Superior temporal gyrus (tissue), 1 donor: ENCODE data around the gene VSIG10L.

ENCODE experiments used
- DNase-seq: peaks from one replicate; pipeline ENCODE4 v3.0.0-alpha.2; 2016; ENCODE audit errors: extremely low spot score

VSIG10L gene

DNA sequence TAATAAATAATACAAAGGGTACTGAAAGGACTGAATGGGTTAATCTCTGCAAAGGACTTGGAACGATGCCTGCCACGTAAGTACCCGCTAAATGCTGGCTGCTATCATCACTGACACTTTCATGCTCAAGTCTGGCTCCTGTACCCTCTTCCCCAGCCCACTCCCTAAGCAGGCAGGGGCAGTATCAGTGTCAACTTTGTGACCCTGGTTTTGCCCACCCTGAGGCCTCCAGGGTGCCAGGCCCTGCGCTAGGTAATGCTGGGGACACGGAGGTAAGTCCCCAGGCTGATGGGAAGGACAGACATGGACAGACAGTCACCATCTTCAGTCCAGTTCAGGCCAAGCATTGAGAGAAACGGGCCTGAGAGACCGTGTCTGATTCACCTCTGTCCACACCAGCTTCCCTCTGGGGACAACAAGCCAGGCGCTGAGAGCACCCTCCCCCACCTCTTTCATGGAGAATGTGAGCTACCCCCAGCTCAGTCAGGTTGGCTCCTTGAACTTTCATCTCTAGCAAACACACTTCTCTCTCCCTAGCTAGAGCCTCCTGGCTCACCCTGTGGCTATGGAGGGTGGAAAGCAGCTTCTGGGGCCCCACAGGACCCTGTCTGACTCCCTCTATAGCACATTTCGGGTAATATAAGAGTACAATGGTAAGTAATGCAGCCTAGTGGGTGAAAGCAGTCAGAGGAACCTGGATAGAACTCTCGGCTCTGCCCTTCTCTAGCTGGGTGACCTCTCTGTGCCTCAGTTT, 23.4 kb upstream of the VSIG10L start:
- DNase-seq: peak; percentile 55

DNA sequence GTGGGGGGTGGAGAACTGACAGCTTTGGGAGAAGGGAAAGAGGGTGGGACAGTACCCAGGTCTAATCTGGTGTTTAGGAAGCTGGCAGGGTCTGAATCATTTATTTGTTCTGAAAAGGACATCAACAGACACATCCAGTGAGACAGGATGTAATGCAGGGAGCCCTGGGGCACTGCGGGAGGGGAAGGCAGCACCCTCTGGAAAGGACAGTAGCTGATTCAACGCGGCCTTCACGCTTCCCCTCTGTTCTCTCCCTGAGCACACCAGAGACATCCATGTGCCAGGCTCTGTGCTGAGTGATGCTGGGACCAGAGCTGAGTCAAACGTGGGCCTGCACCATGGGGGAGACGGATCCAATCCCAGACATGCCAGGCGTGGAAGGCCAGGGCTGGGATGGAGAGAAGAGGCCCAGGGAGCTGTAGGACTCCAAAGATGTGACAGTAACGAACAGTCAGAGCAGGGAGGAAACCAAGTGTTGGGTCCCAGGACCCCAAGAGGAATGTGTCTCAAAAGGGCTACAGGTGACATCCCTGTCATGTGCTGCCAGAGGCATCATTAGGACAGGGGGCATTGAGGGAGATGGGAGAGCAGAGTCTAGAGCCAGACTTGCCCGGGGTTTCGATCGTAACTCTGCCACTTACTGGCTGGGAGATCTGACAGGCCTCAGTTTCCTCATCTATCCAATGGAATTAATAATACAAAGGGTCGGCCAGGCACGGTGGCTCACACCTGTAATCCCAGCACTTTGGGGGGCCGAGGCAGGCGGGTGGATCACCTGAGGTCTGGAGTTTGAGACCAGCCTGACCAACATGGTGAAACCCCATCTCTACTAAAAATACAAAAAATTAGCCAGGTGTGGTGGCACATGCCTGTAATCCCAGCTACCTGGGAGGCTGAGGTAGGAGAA, 22.5 kb upstream of the VSIG10L start:
- DNase-seq: peak; percentile 22

DNA sequence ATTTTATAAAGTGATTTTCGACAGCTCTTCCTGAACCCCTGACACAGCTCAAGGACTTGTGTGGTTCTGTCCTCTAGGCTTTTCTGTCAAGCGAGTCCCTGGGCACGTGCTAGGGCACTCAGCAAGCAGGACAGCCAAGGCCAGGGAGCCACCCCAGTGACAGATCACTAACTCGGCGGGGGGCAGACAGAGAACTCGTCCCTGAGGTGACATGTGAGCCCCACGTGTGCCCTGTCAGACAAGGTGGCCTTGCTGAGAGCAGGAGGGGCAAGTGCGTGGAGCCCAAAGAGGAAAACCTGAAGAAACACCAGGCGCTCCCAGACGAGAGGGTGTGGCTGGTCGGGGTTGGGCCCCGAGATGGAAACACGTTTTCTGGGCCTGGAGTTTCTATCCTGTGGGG, 19.3 kb upstream of the VSIG10L start:
- DNase-seq: no peak

DNA sequence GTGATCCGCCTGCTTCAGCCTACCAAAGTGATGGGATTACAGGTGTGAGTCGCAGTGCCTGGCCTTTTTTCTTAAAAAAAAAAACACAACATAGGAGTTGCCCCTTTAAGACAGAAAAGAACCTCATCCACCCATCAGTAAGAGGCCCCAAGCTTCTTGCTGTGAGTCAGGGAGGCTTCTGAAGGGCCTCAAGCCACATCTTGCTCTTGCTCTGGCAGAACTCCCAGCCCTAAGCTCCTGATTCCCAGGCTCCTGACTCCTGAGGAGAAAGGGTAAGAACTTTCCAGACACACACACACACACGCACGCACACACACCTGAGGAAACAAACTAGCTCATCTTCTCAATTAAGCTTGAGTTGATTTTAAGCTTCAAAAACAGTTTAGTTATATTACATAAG, 17.4 kb upstream of the VSIG10L start:
- no peak for DNase-seq

DNA sequence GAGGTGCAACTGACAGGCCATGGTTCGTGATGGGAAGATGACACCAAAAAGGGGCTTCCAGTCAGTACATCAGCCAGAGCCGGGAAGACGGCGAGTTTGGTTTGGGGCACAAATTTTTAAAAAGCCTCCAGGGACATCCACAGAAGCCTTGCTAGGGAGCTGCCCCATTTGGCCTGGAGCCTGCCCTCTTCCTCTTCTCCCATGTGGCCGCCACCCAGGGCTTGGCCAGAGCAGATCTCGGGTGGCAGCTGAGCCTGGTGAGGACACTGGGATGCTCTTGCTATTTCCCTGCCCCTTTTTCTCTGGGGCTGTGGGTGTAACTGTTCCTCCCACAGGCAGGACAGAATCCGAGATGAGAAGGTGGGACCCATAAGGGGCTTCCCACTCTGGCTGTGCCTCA, 16.0 kb upstream of the VSIG10L start:
- no peak for DNase-seq

DNA sequence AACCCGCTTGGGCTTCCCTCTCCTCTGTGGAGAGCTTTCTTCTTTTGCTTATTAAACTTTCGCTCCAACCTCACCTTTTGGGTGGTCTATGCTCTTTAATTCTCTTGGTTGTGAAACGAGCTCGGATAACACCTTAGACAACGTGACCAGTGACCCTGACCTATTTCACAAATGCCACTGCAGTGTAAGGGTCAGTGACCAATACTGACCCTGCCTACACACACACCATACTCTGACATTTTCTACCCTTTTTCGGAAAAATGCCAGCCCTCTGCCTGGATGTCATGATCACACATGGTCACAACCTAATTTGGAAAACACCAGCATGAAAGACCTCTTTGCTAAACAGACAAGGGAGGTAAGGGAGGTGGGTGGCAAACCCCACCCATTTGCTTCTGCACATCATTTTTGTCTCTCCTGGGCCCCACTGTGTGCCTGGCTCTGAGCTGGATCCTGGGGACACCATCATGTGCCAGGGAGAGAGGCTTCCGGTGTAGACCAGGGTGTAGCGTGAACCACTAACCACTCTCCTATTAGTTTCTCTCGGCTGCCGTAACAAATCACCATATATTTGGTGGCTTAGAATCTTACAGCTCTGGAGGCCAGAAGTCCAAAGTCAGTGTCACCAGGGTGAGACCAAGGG, 14.3 kb upstream of the VSIG10L start:
- DNase-seq: no peak

DNA sequence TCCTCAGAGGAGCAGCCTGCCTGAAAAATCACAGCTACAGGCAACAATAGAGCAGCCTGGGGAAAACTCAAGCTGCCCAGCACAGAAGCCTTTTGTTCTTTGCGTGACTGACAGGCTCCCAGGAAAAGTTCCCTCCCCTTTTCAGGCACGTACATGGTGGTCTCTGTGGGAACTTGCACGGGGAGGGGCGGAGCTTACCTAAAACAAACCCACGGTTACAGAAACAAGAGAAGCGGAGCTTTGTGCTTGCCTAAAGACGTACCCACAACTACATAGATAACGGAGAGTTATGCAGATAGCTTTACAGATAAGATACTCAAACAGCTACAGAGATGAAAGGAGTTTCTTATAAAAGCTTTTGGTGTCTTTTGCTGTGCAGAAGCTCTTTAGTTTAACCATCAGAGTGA, 12.8 kb upstream of the VSIG10L start:
- DNase-seq: peak; percentile 82

DNA sequence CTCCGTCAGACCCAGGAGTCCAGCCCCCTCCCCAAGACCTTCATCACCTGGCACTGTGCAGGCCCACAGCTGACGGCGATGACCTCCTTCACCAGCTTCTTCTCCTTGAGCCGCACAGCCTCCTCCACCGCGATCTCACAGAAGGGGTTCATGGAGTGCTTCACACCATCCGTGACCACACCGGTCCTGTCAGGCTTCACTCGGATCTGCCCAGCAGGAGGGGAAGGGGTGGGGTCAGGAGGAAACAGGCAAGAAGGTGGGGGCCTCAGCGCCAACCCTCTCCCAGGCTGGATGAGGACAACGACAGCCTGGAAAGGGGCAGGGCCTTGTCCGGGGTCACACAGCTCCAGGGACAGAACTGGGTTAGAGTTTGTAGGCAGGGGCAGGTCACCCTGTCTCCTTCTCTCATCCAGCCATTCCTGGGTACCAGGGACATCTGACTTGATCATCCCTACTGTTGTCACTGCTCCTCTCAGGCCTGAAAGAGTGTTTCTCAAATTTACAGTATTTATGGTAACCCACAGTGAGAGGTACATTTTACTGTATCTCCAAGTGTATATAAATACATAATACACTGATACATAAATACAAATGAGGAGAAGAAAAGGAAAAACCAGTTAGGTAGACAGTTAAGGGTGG, 12.3 kb upstream of the VSIG10L start:
- DNase-seq: no peak

DNA sequence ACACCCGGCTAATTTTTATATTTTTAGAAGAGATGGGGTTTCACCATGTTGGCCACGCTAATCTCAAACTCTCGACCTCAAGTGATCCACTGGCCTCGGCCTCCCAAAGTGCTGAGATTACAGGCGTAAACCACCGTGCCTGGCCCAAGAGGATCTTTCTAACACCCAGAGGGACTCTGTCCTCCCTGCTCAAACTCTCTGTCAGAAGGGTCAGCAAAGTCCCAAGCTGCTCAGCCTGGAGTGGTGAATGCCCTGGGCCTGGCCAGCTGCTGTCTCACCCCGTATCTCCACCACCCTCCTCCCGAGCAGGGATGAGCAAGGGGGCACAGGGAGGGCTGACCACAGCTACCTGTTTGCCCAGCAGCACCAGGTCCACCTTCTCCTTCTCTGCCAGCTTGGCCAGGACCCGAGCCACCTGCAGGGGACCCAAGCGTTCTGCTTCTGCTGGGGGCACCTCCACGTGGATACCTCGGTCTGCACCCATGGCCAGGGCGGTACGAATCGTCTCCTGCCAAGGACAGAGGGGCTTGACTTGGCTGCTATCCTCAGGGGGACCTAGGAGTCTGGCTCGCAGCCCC, 10.9 kb upstream of the VSIG10L start:
- DNase-seq: no peak

DNA sequence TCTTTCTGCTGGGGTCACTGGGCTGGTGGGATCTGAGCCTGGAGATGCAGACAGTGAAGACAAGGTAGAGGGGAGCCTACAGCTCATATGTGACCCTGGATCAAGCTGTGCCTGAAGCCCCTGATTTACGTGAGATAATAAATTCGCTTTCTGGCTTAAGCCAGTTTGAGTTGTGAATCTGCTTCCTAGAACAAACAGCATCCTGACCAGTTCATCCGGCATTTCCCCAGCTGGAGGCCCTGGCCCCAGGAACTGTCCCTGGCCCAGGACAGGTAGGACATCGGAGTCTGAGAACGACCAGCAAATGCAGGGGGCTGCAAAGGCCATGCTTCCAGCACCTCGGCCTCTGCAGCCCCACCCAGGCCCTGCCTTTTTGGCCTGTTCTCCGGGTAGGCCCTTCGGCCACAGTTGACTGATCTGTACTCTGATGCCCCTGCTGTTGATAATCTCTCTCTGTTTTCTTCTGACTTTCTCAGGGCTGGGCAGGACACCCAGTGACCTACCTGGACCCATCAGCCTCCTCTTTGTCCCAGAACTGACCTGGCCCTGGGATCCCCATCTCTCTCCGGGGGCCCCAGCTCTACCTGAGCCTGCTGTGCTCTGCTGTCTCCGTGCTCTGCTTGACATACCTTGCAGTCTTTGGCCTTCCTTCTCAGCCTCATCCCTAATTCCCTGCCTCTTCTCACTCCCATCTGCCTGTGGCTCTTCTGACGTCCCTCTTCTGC, 9.5 kb upstream of the VSIG10L start:
- no peak for DNase-seq

DNA sequence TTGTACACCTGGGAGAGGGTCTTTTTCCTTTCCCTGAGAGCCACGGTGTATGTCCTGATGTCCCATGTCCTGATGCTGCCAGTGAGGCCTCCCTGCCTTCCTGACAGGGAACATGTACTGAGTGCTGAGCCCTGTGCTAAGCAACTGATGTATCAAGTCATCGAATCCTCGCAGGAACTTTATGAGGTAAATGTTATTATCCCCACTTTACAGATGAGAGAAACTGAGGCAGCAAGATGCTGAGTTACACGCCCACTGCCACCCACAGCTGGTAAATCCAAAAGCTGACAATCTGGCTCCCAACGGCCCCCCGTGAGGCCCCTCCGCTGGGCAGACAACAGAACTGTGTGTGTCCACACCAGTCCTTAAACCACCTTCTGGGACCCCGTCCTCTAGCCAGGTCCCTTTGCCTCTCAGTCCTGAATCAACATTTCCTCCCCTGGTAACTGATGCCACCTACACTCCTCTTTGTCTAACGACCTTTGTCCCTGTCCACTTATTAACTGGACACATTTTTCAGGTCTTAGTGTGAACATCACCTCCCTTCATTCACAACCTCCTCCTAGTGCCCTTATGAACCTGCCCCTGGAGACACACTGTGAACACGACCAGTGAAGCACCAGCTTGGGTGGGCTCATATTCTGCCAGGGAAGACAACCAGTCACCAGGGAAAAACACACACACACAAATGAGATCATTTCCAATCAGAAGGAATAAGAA, 5.4 kb upstream of the VSIG10L start:
- no peak for DNase-seq

DNA sequence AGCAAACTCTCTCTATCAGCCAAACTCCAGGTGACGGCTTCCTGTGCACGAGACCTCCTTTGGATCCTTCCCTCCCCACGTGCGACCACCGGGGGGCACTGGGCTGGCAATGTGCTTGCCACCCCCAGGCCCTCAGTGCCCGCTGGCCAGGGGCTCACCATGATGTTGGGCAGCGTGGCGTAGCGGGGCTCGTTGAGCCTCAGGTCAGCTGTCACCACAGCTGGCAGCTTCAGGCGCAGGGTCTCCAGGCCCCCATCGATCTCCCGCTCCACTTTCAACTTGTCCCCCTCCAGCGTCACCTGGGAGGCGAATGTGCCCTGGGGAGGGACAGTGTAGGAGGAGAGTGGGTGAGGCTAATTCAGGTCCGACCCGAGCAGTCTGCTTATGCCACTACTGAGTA, 4.8 kb upstream of the VSIG10L start:
- no peak for DNase-seq

DNA sequence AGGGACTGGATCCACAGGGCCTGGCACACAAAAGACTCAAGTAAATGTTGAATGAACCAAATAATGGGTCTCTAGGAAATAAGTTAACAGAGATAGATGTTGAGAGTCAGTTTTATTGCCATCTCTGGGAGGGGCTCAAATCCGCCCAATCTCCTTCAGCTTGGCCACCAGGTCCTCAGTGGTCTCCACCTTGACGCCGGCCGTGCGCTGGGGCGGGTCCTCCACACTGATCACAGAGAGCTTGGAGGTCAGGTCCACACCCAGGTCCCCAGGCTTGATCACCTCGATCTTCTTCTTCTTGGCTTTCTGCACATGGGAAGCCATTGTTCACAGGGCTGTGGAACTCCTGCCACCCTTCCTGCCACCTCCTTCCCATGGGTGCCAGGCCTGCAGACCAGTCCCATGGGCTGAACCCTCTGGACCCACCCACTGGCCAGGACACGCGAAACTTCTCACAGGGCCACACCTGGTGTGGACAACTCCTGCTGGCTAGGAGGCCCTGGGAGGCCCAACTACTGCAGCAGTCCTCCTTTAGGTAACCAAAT, 3.2 kb upstream of the VSIG10L start:
- no peak for DNase-seq

DNA sequence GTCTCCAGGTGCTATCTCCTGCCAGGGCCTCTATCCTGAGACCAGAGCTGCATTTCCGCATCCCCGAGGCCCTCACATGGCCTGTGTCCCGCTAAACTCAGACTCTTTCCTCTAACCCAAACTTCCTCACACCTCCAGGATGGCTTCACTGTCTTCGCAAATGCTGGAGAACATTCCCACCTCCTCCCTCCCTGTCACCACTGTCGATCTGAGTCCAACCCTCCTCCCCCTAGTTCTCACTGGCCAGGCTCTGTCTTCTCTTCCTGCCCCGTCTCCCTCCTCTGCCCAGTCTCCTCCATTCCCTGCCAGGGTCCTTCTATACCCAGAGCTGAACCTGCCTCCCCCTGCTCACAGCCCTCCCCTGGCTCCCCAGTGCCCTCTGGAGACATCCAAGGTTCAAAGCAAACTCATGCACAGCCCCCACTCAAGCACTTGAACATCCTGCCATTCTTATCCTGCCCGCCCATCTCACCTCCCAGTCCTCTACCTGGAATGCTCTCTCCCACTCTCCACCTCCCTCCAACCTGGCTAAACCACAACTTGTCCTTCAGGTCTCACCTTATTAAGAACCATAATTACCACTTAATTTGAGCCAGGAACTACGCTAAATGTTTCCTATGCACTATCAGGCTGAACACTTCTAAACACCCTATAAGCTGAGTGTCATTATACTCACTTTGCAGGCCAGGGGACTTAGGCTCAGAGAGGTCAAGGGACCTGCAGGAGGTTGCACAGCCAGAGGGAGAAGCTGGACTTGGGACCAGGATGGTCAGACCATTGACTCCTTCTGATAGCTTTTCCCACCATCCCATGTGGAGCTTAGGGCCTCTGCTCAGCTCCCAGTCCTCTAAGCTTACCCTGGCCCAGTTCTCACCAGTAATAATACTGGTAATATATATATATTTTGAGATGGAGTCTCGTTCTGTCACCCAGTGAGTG, 961 bp upstream of the VSIG10L start:
- DNase-seq: no peak

DNA sequence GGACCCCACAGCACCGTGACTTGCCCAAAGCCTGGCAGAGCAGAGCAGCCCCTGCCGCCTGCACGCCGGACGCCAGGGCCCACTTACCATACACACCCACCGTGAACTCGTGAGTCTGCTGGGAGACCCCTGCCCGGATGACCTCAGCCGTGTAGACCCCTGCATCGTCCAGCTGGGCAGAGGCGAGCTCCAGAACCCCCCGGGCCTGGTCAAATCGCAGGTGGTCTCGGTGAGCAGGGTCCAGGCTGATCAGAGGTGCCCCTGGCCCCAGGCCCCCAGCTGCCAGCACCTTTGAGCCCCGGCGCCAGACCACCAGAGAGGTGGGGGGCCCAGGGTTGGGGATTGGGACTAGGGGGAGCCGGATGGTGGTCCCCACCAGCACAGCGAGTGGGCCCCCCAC, 873 bp downstream of the VSIG10L start:
- DNase-seq: no peak

DNA sequence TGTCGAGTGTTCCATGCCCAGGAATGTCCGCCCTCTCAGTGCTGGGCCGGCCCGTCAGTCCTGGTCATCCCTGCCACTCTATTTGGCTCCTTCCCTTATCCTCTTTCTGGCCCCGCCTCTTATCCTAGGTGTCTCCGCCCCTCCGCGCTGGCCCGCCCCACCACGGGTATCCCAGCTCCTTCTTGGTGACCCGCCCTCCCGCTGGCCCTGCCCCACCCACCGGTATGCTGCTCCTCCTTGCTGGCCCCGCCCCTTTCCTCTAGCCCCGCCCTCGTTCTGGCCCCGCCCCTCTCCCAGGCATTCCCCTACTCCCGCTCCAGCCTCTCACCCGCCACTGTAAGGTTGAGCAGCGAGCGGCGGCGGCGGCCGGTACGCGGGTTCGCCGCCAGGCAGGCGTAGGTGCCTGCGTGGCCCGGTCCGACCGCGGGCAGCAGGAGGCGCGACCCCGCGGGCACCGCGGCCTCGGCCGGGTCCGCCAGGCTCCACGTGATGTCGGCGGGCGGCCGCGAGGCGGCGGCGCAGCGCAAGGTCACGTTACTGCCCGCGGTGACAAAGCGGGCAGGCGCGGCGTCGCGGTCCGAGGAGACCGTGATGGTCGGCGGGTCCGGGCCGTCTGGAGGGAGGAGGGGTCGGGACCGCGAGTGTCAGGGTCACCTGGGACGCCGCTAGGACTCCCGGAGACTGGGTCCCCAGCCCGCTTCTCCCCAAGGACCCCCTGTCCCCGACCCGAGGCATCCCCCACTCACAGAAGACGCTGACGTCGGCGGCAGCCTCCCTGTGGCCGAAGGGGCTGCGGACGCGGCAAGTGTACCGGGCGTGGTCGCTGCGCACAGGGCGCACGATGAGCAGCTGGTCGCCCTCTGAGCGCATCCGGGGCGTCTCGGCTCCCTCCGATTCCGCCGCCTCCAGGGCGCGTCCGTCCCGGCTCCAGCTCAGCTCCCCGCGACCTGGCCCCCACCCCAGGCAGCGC, 2.0 kb downstream of the VSIG10L start:
- peak; percentile 71 for DNase-seq

DNA sequence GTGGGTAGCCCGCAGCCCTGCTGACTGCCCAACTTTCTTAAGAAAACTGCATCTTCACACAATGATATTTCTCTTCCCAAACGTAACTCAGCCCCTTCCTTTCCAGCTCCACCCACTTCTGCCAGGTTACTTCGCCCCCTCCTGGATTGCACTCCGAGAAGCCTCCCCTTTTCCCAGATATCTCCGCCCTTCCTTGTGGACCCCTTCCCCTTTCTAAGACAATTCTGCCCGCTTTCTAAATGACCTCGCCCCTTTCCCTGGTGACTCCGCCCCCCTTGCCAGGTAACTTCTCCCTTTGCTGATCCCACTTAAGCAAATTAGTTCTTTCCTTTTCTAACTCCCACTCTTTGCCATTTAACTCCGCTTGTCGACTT, 2.6 kb downstream of the VSIG10L start:
- no peak for DNase-seq
